T-cell (primary cell): ENCODE data around the gene MS4A10. TPM values are rescaled to one million over a fixed set of nuclear protein-coding genes. Genes with fewer than 3 reads are reported as not detected.
"Not testable (repeated sequence)": the region's sequence is repeated elsewhere in the genome, so short reads cannot be mapped to it uniquely, and the experiment has no call there.

ENCODE experiments used
- ATAC-seq, 4 experiments: fragments of 200-7000 bp in 3 of 4; fragments of 150-1000 bp in 1 of 4; cut with Tn5 transposase; replicated peaks in 1 of 4; 1 replicate in 3 of 4; 2 replicates in 1 of 4; pipeline ENCODE4 v1.10.0; 2021; ENCODE audit warnings: moderate library complexity in 3 of 4, mild to moderate bottlenecking in 2 of 4, moderate number of reproducible peaks in 1 of 4
- CTCF ChIA-PET, 2 donors: fragments of 300-600 bp; sonication (Branson Sonifier 250); formaldehyde crosslinking; loops; one replicate each; lab custom pipeline; 2022; ENCODE audit warnings: antibody characterized with exemption in 2 of 2; lab: Charles Lee
- POLR2A ChIA-PET, 2 donors: fragments of 300-600 bp; sonication (Branson Sonifier 250); formaldehyde crosslinking; loops; one replicate each; lab custom pipeline; 2022; ENCODE audit warnings: antibody characterized with exemption in 2 of 2; lab: Charles Lee
- DNase-seq, 35 experiments: peaks; one replicate each; pipeline versions ENCODE4 v3.0.0 to v3.0.0-alpha.2; 2013 to 2023
- H3K27ac ChIP-seq: one replicate; pipeline ENCODE4 v1.5.1; 2013; ENCODE audit warnings: low read length
- H3K27me3 ChIP-seq, 2 experiments: replicated peaks in 1 of 2; 1 replicate in 1 of 2; 2 replicates in 1 of 2; pipeline versions ENCODE4 v1.6.1 to v1.7.0; 2013; ENCODE audit warnings: low read length in 1 of 2, mixed read lengths in 1 of 2; ENCODE audit not compliant: control insufficient read depth in 2 of 2, insufficient read depth in 2 of 2; ENCODE audit errors: extremely low read depth in 1 of 2
- H3K36me3 ChIP-seq, 2 donors: 1 replicate in 1 of 2; 2 replicates in 1 of 2; pipeline versions ENCODE4 v1.6.1 to v1.7.0; 2013; ENCODE audit warnings: low read length in 1 of 2; ENCODE audit not compliant: control insufficient read depth in 2 of 2, insufficient read depth in 1 of 2; ENCODE audit errors: extremely low read depth in 1 of 2
- H3K4me1 ChIP-seq, 2 experiments: 1 replicate in 1 of 2; 2 replicates in 1 of 2; pipeline versions ENCODE4 v1.6.1 to v1.7.0; 2013; ENCODE audit warnings: low read length in 2 of 2, mixed read lengths in 1 of 2; ENCODE audit not compliant: insufficient read depth in 2 of 2, control insufficient read depth in 1 of 2; ENCODE audit errors: extremely low read depth in 1 of 2
- H3K4me3 ChIP-seq, 2 donors: 1 replicate in 1 of 2; 2 replicates in 1 of 2; pipeline versions ENCODE4 v1.5.1 to v1.7.0; 2013; ENCODE audit warnings: mild to moderate bottlenecking in 2 of 2, low read length in 1 of 2, moderate library complexity in 1 of 2; ENCODE audit not compliant: control insufficient read depth in 1 of 2; ENCODE audit errors: extremely low read depth in 1 of 2
- H3K9me3 ChIP-seq: 2 replicates; pipeline ENCODE4 v1.7.0; 2013
- H3K27ac Mint-ChIP-seq, 2 donors: one replicate each; pipeline ENCODE4 v1.8.0; 2020 to 2021; ENCODE audit warnings: mild to moderate bottlenecking in 2 of 2, mixed read lengths in 2 of 2
- H3K27me3 Mint-ChIP-seq, 2 donors: one replicate each; pipeline ENCODE4 v1.8.0; 2021 to 2022; ENCODE audit warnings: mixed read lengths in 2 of 2
- H3K36me3 Mint-ChIP-seq: one replicate; pipeline ENCODE4 v1.8.0; 2021; ENCODE audit warnings: mixed read lengths
- H3K4me1 Mint-ChIP-seq, 3 donors: one replicate each; pipeline ENCODE4 v1.8.0; 2020 to 2022; ENCODE audit warnings: mixed read lengths in 3 of 3, mild to moderate bottlenecking in 1 of 3
- H3K4me3 Mint-ChIP-seq, 3 donors: one replicate each; pipeline ENCODE4 v1.8.0; 2020 to 2022; ENCODE audit warnings: mild to moderate bottlenecking in 3 of 3, mixed read lengths in 3 of 3, moderate library complexity in 3 of 3
- H3K9me3 Mint-ChIP-seq, 3 donors: one replicate each; pipeline ENCODE4 v1.8.0; 2020 to 2022; ENCODE audit warnings: mixed read lengths in 3 of 3
- WGBS: methylation state at CpG from one replicate; pipeline ENCODE4 v1.1.5; 2013; ENCODE audit warnings: missing lambda C conversion rate; ENCODE audit not compliant: insufficient coverage; 5-methylcytosine and 5-hydroxymethylcytosine counted together
- total RNA-seq, 35 experiments: library from RNA in 6 of 35; stranded (reverse) in 6 of 35; fragments of 120-200 nt in 1 of 35; gene quantifications; one replicate each; pipeline versions ENCODE4 v1.2.1 to v1.2.4 and lab custom pipeline; 2013 to 2026

The MS4A10 gene
- total RNA-seq, 5 donors from 2014 or later (not counting 1 experiment from before 2014, with no cell fraction given), result not detected

DNA sequence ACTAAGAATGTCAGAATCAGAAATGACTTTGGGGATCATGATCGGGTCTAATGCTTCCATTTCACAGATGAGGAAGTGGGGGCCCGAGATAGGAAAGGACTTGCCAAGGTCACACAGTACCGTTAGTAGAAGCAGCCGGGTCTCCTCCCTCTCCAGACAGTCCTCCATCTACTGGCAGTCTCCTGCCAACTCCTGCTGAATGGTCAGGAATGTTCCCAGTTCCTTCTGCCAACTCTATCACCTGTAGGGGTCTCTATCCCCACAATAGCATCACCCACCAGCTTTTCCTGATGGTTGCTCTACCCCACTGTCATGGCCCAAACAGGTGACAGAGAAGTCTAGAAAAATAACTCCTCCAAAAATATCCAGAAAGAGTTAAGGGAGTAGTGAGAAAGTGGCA, 32.9 kb downstream of the MS4A10 start:
- no peak overlapping the region for H3K4me3 Mint-ChIP-seq
- DNase-seq (no peak), ATAC-seq (no peak)
- Histone ChIP-seq H3K9me3 (no peaks in the 10 kb centered on the region), H3K27ac (no peak overlapping the region), H3K27me3 (peaks cover 0 to 21% of the 10 kb centered on the region in 2 experiments), H3K4me3 (no peak overlapping the region), H3K36me3 (no peaks in the 10 kb centered on the region), H3K4me1 (peaks cover 0 to 2% of the 10 kb centered on the region in 2 experiments)
- 86% methylated on average over 3 of the region's 4 CpGs for WGBS
- H3K27me3 Mint-ChIP-seq, result no peaks in the 10 kb centered on the region
- peaks cover 0 to 11% (median 3%) of the 10 kb centered on the region in 3 donors for H3K9me3 Mint-ChIP-seq
- ChIA-PET CTCF (no interaction called here), POLR2A (no interaction called here)
- H3K36me3 Mint-ChIP-seq, result no peaks in the 10 kb centered on the region
- H3K4me1 Mint-ChIP-seq, result no peaks in the 10 kb centered on the region
- no peak overlapping the region for H3K27ac Mint-ChIP-seq

DNA sequence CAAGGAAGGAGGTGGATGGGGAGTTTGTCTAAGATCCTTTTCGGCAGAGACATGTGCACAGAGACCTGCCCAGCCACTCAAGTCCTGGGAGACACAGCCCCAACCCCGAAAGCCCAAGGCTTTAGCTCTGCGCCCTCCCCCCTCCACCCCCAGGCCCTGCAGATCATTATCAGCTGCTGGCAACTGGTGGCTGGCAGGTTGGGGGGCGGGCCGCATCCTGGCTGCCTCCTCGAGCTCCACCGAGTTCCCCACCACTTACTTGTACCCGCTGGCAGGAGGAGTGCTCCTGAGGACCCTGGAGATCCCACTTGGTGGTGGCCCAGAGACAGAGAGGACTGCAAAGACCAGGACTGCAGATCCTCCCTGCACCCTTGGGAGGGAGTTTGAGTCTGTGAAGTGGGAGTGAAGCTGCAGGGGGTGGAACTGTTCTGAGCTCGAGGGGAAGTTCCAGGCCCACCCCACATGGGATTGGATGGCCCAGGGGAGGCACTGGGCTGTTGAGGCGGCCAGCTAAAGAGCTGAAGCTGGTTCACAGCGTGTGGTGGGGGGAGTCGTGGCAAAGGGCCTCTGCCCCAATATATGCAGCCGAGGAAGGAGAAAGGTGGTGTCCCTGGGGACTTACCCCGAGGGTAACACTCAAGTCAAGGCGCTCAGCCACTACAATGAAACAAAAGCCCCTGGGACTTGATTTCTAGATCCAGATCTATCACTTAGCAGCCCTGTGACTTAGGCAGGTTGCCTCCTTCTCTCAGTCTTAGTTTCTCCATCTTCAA, 36.9 kb downstream of the MS4A10 start:
- Histone ChIP-seq H3K27me3 (peaks cover 0 to 21% of the 10 kb centered on the region in 2 experiments), H3K36me3 (no peaks in the 10 kb centered on the region), H3K4me1 (peaks cover 0 to 2% of the 10 kb centered on the region in 2 experiments), H3K9me3 (no peaks in the 10 kb centered on the region), H3K27ac (no peak overlapping the region), H3K4me3 (no peak overlapping the region)
- 56% methylated on average over 5 of the region's 15 CpGs for WGBS
- Mint-ChIP-seq H3K27ac (no peak overlapping the region), H3K9me3 (peaks cover 0 to 4% (median 0%) of the 10 kb centered on the region in 3 donors), H3K27me3 (no peaks in the 10 kb centered on the region), H3K36me3 (no peaks in the 10 kb centered on the region), H3K4me3 (no peak overlapping the region), H3K4me1 (no peaks in the 10 kb centered on the region)
- ChIA-PET CTCF (interaction anchor here in 1 of 2 donors (0.7 kb wide), 1 partner anchor 82 kb away, joined by 4 read pairs; no protein-coding TSS in a partner anchor), POLR2A (no interaction called here)
- ATAC-seq, result no peak
- no peak for DNase-seq

DNA sequence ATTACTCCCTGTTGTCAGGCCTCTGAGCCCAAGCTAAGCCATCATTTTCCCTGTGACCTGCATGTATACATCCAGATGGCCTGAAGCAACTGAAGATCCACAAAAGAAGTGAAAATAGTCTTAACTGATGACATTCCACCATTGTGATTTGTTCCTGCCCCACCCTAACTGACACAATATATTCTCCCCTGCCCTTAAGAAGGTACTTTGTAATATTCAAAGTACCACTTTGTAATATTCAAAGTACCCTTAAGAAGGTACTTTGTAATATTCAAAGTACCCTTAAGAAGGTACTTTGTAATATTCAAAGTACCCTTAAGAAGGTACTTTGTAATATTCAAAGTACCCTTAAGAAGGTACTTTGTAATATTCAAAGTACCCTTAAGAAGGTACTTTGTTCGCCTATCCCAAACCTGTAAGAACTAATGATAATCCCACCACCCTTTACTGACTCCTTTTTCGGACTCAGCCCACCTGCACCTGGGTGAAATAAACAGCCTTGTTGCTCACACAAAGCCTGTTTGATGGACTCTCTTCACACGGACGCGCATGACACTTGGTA, 38.7 kb downstream of the MS4A10 start:
- H3K27ac ChIP-seq, H3K4me1 Mint-ChIP-seq, CTCF ChIA-PET, H3K4me1 ChIP-seq, H3K27me3 Mint-ChIP-seq, DNase-seq, H3K4me3 ChIP-seq, ATAC-seq, H3K36me3 Mint-ChIP-seq, H3K36me3 ChIP-seq, POLR2A ChIA-PET, H3K27ac Mint-ChIP-seq, H3K9me3 Mint-ChIP-seq, H3K4me3 Mint-ChIP-seq, H3K9me3 ChIP-seq: not testable (repeated sequence)
- peaks cover 0 to 25% of the 10 kb centered on the region in 2 experiments for H3K27me3 ChIP-seq
- WGBS, result 90% methylated on average over 4 of the region's 5 CpGs

DNA sequence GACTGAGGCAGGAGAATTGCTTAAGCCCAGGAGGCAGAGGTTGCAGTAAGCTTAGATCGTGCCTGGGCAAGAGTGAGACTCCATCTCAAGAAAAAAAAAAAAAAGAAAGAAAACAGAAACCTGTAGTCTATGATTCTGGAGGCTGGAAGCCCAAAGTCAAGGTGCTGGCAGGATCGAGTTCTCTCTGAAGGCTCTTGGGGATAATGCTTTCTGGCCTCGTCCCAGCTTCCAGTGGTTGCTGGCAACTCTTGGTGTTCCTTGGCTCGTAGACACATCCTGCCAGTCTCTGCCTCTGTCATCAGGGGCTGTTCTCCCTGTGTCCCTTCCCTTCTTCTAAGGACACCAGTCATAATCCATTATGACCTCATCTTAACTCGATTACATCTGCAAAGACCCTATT, 40.0 kb downstream of the MS4A10 start:
- Histone ChIP-seq H3K4me3 (no peak overlapping the region), H3K27me3 (peaks cover 0 to 25% of the 10 kb centered on the region in 2 experiments), H3K4me1 (peaks cover 0 to 2% of the 10 kb centered on the region in 2 experiments), H3K27ac (no peak overlapping the region), H3K9me3 (no peaks in the 10 kb centered on the region), H3K36me3 (no peaks in the 10 kb centered on the region)
- Mint-ChIP-seq H3K9me3 (no peaks in the 10 kb centered on the region), H3K4me3 (no peak overlapping the region), H3K4me1 (no peaks in the 10 kb centered on the region), H3K27ac (no peak overlapping the region), H3K27me3 (peaks cover 0 to 2% of the 10 kb centered on the region in 2 donors), H3K36me3 (no peaks in the 10 kb centered on the region)
- 85% methylated on average over 3 of the region's 5 CpGs for WGBS
- ChIA-PET CTCF (interaction anchor here in 1 of 2 donors (0.6 kb wide), 2 partner anchors 10 to 20 kb away, joined by 3 read pairs; no protein-coding TSS in a partner anchor), POLR2A (no interaction called here)
- DNase-seq, result no peak
- no peak for ATAC-seq

DNA sequence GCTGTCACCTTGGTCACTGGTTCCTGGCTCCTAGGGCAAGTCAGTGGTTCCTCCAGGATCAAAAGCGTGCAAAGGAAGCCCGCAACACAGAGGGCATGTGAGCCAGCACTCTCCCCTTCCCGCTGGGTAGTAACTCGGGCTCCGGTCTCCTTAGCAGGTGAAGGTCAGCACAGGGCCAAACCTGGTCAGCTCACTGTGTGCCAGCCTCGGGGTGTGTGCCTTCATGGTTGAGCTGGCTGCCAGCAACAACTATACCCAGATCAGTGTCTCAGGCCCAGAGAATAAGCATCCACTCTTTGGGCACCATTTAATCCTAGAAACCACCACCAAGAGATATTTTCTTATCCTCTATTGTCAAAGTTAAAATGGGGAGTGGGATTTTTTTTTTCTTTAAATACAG, 40.7 kb downstream of the MS4A10 start:
- 82% methylated on average over 5 of the region's 6 CpGs for WGBS
- POLR2A ChIA-PET, result no interaction called here
- no peak overlapping the region for H3K27ac ChIP-seq
- CTCF ChIA-PET, result no interaction called here
- no peaks in the 10 kb centered on the region for H3K36me3 ChIP-seq
- Mint-ChIP-seq H3K4me1 (no peaks in the 10 kb centered on the region), H3K9me3 (no peaks in the 10 kb centered on the region), H3K27ac (no peak overlapping the region), H3K27me3 (peaks cover 0 to 2% of the 10 kb centered on the region in 2 donors), H3K4me3 (no peak overlapping the region), H3K36me3 (no peaks in the 10 kb centered on the region)
- peaks cover 0 to 2% of the 10 kb centered on the region in 2 experiments for H3K4me1 ChIP-seq
- no peak overlapping the region for H3K4me3 ChIP-seq
- no peak for ATAC-seq
- H3K9me3 ChIP-seq, result no peaks in the 10 kb centered on the region
- DNase-seq, result no peak
- peaks cover 0 to 20% of the 10 kb centered on the region in 2 experiments for H3K27me3 ChIP-seq

DNA sequence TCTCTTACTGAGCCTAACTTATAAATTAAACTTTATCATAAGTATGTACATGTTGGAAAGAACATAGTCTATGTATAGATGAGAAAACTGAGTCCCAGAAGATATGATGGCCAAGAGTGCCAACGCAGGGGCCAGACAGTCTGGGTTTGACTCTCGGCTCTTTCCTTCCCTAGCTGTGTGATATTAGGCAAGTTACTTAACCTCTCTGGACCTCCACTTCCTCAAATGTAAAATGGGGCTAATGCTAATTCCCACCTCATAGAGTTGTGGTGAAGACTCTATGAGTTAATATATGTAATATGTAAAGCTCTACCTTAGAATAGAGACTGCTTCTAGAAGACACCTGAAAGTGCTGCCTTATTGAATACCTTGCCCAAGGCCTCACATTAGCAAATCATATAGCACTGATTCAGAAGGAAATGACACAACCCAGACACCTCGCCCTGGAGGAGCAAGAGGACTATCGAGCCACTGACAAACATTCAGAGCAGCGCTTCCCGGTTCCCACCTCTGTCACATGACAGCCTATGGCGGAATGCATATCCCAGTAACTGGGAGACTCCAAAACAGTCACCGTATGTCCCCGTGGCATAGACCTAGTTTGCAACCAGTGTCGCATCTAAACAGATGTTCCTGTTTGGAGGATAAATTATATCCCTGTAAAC, 45.5 kb downstream of the MS4A10 start:
- peaks cover 0 to 19% of the 10 kb centered on the region in 2 experiments for H3K27me3 ChIP-seq
- Mint-ChIP-seq H3K27me3 (peaks cover 3 to 7% of the 10 kb centered on the region in 2 donors), H3K4me3 (no peak overlapping the region), H3K9me3 (no peaks in the 10 kb centered on the region), H3K27ac (no peak overlapping the region), H3K4me1 (no peaks in the 10 kb centered on the region), H3K36me3 (no peaks in the 10 kb centered on the region)
- H3K4me3 ChIP-seq, result peak overlapping the region in 1 of 2 donors; percentile 32
- H3K9me3 ChIP-seq, result no peaks in the 10 kb centered on the region
- ATAC-seq (peak; percentile 23 to 81 (median 48)), DNase-seq (peak in 4 of 35 experiments; percentile 7 to 23 (median 12))
- 34% methylated on average over 8 of the region's 10 CpGs for WGBS
- H3K4me1 ChIP-seq, result no peaks in the 10 kb centered on the region
- no peaks in the 10 kb centered on the region for H3K36me3 ChIP-seq
- ChIA-PET POLR2A (no interaction called here), CTCF (interaction anchor here (0.5 to 3.3 kb wide), 18 partner anchors 10 to 555 kb away, joined by 3 to 45 read pairs (median 4); no protein-coding TSS in a partner anchor)
- peak overlapping the region; percentile 52 for H3K27ac ChIP-seq
